Mucosa of rectum (tissue), 2 donors: Measurements from ENCODE around the gene XRN2.
A peak's percentile ranks its signal among the peaks of the same experiment; 100 is the strongest.

ENCODE experiments used
- H3K27ac ChIP-seq, 2 donors: one replicate each; pipeline ENCODE4 v1.7.0; 2013; ENCODE audit warnings: inconsistent platforms in 2 of 2, low read depth in 2 of 2, low read length in 2 of 2
- H3K27me3 ChIP-seq, 2 donors: one replicate each; pipeline ENCODE4 v1.7.0; 2013; ENCODE audit warnings: low read length in 2 of 2; ENCODE audit not compliant: control insufficient read depth in 2 of 2, insufficient read depth in 2 of 2
- H3K36me3 ChIP-seq, 2 donors: one replicate each; pipeline ENCODE4 v1.7.0; 2013; ENCODE audit warnings: low read length in 2 of 2; ENCODE audit not compliant: control insufficient read depth in 2 of 2, insufficient read depth in 2 of 2
- H3K4me1 ChIP-seq, 2 donors: one replicate each; pipeline ENCODE4 v1.7.0; 2013; ENCODE audit warnings: low read length in 2 of 2, mild to moderate bottlenecking in 1 of 2; ENCODE audit not compliant: control insufficient read depth in 2 of 2, insufficient read depth in 2 of 2
- H3K4me3 ChIP-seq, 2 donors: one replicate each; pipeline ENCODE4 v1.7.0; 2013; ENCODE audit warnings: low read length in 2 of 2
- H3K9ac ChIP-seq, 2 donors: one replicate each; pipeline ENCODE4 v1.7.0; 2013; ENCODE audit warnings: low read length in 2 of 2, low read depth in 1 of 2, mild to moderate bottlenecking in 1 of 2
- H3K9me3 ChIP-seq, 2 donors: one replicate each; pipeline ENCODE4 v1.7.0; 2013; ENCODE audit warnings: low read length in 2 of 2; ENCODE audit not compliant: control insufficient read depth in 2 of 2
- donor health status: healthy.
- donor health status: Normal muscosa, but diverticular disease.

The XRN2 gene

DNA sequence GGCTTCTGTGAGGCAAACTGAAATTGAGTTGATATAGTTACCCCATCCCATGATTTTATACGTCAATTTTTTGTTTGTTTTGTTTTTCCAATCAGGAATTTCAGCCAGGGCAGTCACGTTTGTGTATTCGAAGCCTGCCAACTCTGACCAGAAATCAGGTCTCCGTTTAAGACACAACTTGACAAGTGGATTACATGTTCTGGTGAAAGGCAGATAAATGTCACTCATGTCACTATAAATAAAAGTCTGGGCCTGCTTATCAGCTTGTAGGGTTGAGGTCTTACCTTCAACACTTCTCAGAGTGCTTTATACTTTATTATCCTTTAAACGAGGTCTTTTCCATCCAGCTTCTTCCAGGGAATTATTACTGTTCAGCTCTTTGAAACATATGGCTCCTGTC, 8.4 kb upstream of the XRN2 start:
- Histone ChIP-seq H3K27ac (no peak overlapping the region), H3K9me3 (no peaks in the 10 kb centered on the region), H3K4me1 (no peaks in the 10 kb centered on the region), H3K9ac (no peak overlapping the region), H3K27me3 (peaks cover 0 to 3% of the 10 kb centered on the region in 2 donors), H3K4me3 (no peak overlapping the region), H3K36me3 (no peaks in the 10 kb centered on the region)

DNA sequence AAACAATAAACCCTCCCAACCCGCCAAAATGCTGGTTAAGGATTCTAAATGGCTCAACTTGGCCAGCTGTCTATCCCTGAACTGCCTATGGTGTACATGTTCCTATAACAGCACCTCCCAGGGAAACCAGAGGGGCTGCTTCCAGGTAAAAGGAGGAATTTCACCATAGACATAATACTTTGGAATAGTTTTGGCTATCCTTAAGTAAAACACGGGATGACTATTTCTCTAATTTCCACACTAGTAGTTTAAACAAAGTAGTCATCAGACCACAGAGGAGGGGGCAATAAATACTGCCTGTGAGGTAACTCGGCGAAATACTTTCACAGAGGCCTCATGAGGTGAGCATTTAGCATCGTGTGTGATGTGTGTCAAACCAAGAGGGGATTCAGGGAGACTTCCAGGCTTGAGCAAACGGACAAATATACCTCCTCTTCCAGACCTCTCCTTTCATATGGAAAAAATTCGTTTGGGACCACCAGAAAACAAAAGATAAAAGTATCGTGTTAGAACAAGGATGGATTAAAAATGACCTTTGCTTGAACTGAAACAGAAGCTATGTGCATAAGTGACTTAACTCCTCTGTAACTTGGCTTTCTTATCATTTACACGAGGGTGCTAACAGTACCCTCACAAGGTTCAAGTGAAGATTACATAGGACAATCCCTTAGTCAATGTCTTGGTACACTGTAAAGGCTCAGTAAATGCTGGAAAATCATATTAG, 1.0 kb upstream of the XRN2 start:
- H3K36me3 ChIP-seq: peaks cover 0 to under 1% of the 10 kb centered on the region in 2 donors
- H3K27me3 ChIP-seq: no peaks in the 10 kb centered on the region
- H3K27ac ChIP-seq: peak overlapping the region in 1 of 2 donors; percentile 90
- no peaks in the 10 kb centered on the region for H3K9me3 ChIP-seq
- peaks cover 14% of the 10 kb centered on the region in 2 donors for H3K4me1 ChIP-seq
- peak overlapping the region; percentile 85 to 98 for H3K4me3 ChIP-seq
- H3K9ac ChIP-seq: peak overlapping the region; percentile 90 to 92

DNA sequence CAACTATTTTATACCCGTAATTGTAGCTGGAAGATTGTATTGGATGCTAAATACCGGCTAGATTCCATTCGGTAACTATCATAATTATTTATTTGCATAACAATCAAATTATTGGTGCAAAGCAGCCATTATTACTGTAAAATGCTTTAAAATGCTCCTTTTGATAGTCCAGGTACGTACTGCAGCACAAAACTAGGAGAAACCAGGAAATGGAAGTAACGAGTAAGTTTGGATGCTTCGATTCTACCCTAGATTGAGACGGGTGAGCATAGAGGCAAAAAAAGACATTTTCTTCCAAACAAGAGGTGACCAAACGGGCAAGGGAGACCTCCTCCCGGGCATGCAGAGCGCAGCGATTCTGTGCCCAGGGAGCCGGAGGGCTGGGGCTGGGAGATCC, 469 bp upstream of the XRN2 start:
- no peaks in the 10 kb centered on the region for H3K27me3 ChIP-seq
- H3K9me3 ChIP-seq: no peaks in the 10 kb centered on the region
- peak overlapping the region; percentile 90 to 92 for H3K9ac ChIP-seq
- peak overlapping the region; percentile 90 to 93 for H3K27ac ChIP-seq
- H3K36me3 ChIP-seq: peaks cover 0 to 2% of the 10 kb centered on the region in 2 donors
- H3K4me1 ChIP-seq: peaks cover 14% of the 10 kb centered on the region in 2 donors
- H3K4me3 ChIP-seq: peak overlapping the region; percentile 85 to 98

DNA sequence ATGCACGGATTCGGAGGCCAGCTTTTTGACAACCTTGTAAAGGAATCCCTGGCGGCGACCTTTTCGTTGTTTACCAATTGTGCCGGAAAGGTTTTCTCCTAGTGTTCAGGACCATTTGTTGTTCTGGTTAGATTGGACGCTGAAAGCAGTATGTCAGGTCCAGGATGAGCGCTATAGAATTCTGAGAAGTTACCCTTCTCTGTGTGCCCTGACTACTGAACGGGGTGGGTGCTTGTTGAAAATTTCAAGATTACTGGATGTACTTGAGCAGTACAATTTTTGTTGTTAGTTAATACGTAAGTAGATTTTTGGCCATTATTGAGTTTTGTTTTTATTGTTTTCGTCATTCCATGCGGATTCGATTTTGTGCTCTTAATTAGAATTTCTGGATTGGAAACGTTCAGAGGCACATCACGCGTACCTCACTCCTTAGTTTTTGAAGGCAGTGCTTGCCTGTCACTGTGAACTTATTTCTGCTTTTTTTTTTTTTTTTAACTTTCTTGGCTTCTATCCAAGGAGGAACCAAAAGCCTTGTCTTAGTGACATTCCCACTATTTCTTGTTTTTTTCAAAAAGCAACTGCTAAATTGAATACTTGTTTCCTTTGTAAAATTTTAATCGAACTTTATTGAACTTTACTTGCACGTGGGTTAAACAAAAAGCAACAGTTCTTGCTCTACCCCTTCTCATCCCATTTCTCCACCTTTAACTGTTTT, 898 bp downstream of the XRN2 start:
- H3K27ac ChIP-seq: peak overlapping the region; percentile 90 to 93
- peaks cover 14% of the 10 kb centered on the region in 2 donors for H3K4me1 ChIP-seq
- no peaks in the 10 kb centered on the region for H3K9me3 ChIP-seq

DNA sequence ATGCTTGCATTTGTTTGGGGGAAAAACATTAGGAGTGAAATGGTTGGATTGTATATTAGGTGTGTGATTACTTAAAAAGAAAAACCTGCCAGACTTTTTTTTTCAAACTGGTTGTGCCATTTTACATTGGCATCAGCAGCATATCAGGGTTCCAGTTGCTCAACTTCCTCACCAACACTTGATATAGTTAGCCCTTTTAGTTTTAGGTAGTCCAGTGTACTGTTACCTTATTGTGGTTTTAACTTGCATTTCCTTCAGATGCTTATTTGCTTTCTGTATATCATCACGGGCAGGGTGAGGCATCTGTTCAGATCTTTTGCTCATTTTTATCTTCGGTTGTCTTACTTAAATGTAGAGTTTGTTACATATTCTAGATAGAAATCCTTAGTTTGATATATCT, 5.2 kb downstream of the XRN2 start:
- H3K9me3 ChIP-seq: no peaks in the 10 kb centered on the region
- peaks cover 10 to 11% of the 10 kb centered on the region in 2 donors for H3K4me1 ChIP-seq
- H3K36me3 ChIP-seq: peaks cover 0 to 2% of the 10 kb centered on the region in 2 donors
- no peaks in the 10 kb centered on the region for H3K27me3 ChIP-seq
- H3K27ac ChIP-seq: no peak overlapping the region
- no peak overlapping the region for H3K4me3 ChIP-seq
- no peak overlapping the region for H3K9ac ChIP-seq

More for the DNA sequence above, 898 bp downstream of the XRN2 start:
- H3K36me3 ChIP-seq: peaks cover 0 to 2% of the 10 kb centered on the region in 2 donors
- peak overlapping the region; percentile 90 to 92 for H3K9ac ChIP-seq
- no peaks in the 10 kb centered on the region for H3K27me3 ChIP-seq
- H3K4me3 ChIP-seq: peak overlapping the region; percentile 85 to 98

DNA sequence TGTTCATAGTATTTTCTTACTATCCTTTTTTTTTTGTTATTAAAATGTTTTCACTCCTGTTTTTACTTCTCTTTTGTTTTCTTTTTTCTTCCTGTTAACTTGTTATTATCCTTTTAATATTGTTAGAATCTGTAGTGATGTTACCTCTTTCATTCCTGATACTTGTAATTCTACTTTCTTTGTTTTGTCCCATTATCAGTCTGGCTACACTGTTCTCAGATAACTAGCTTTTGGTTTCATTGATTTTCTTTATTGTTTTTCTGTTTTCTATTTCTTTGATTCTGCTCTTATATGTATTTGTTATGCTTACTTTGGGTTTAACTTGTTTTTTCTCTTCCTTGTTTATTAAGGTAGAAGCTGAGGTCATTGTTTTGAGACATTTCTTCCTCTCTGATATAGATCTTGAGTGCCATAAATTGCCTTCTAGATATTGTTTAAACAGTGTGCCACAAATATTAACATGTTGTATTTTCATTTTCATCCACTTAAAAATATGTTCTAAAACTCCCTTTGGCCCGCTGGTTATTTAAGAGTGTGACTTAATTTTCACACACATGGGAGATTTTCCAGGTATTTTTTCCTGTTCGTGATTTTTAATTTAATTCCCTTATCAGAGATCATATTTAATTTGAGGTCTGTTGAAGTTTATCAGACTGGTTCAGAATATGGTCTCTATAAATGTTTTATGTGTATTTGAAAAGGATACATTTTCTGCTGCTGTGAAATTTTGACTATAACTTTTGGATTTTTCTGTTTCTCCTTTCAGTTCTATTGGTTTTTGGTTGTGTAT, 6.7 kb downstream of the XRN2 start:
- Histone ChIP-seq H3K9ac (no peak overlapping the region), H3K4me1 (peaks cover 3 to 6% of the 10 kb centered on the region in 2 donors), H3K4me3 (no peak overlapping the region), H3K36me3 (peaks cover 0 to 2% of the 10 kb centered on the region in 2 donors), H3K9me3 (no peaks in the 10 kb centered on the region), H3K27ac (no peak overlapping the region), H3K27me3 (no peaks in the 10 kb centered on the region)

DNA sequence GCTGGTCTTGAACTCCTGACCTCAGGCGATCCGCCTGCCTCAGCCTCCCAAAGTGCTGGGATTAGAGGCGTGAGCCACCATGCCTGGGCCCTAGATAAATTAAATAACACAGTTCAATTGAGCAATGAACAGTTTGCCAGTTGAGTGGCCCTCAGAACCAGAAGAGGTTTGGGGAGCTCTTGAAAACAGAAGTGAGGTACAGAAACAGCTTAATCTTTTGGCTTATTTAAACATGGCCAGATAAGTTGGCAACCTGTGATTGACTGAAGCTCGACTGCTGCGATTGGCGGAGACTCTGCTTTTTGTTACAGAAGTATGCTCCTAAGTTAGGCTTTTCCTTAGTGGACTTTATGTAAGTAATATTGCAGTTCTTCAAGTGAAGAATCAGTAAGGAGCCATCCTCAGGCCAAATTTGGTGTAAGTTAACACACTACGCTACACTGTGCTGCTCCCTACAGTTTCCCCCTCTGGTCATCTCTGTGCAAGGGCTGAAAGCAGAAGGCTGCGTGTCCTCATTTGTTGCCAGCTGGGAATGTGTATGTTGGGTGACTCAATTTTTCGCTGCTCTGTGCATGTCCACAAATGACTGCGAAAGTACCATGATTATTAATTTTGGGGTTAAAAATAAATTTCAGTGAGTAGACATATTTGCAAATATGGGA, 9.8 kb downstream of the XRN2 start:
- no peaks in the 10 kb centered on the region for H3K9me3 ChIP-seq
- peaks cover 0 to 2% of the 10 kb centered on the region in 2 donors for H3K4me1 ChIP-seq
- no peak overlapping the region for H3K27ac ChIP-seq
- H3K27me3 ChIP-seq: no peaks in the 10 kb centered on the region
- H3K9ac ChIP-seq: no peak overlapping the region
- no peaks in the 10 kb centered on the region for H3K36me3 ChIP-seq
- H3K4me3 ChIP-seq: no peak overlapping the region

DNA sequence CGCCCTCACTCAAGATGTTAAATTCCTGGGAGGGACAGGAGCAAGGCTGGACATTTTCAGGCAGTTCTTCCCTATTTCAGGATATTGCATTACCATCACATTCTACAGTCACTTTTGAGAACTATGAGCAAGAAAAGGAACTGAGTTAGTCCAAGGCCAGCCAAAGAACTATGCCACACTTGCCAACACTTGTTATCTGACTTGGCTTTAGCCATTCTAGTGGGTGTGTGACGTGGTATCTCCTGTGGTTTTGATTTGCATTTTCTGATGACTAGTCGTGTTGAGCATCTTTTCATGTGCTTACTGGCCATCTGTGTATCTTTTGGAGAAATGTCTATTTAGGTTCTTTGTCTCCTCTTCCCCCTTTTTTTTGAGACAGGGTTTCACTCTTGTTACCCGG, 12.0 kb downstream of the XRN2 start:
- no peak overlapping the region for H3K4me3 ChIP-seq
- no peaks in the 10 kb centered on the region for H3K9me3 ChIP-seq
- no peaks in the 10 kb centered on the region for H3K27me3 ChIP-seq
- H3K9ac ChIP-seq: no peak overlapping the region
- H3K4me1 ChIP-seq: peaks cover 0 to 2% of the 10 kb centered on the region in 2 donors
- no peaks in the 10 kb centered on the region for H3K36me3 ChIP-seq
- H3K27ac ChIP-seq: no peak overlapping the region

DNA sequence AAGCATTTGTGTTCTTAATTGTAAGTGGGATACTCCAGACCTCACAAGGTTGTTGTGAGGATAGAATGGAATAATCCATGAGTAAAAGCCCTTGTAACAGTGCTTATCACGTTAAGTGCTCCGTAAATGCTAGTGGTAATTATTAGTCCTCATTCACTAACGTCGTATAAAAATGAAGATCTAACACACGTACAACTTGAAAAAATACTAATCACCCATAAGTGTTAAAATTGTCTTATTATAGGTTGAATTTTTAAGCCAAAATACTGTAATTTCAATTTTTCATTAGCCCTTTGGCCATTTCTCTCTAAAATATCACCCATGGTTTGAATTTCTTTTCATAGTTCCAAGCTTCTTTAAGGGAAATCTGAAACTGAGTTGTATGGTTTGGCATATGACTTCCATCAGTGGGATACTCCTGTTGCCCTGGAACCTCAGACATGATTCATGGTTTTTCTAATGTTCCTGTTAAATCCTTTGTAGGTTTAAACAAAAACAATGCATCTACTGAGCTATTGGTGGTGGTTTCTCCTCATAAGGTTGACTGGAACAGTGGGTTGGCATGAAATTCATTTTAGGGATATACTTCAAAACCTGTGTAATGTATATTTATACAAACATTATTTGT, 19.1 kb downstream of the XRN2 start:
- Histone ChIP-seq H3K4me1 (no peaks in the 10 kb centered on the region), H3K27ac (no peak overlapping the region), H3K9ac (no peak overlapping the region), H3K4me3 (no peak overlapping the region), H3K27me3 (no peaks in the 10 kb centered on the region), H3K36me3 (no peaks in the 10 kb centered on the region), H3K9me3 (no peaks in the 10 kb centered on the region)
